Colon (tissue), 2 donors: ENCODE results near the gene FAM117B.
A peak's percentile ranks its signal among the peaks of the same experiment; 100 is the strongest.

Experiments
- FAIRE-seq: peaks from 2 replicates; lab custom pipeline; 2012; peaks lifted over from hg19 to GRCh38; lab: Jason Lieb, UNC
- donor health status: control.
- donor health status: control.

FAM117B gene

DNA sequence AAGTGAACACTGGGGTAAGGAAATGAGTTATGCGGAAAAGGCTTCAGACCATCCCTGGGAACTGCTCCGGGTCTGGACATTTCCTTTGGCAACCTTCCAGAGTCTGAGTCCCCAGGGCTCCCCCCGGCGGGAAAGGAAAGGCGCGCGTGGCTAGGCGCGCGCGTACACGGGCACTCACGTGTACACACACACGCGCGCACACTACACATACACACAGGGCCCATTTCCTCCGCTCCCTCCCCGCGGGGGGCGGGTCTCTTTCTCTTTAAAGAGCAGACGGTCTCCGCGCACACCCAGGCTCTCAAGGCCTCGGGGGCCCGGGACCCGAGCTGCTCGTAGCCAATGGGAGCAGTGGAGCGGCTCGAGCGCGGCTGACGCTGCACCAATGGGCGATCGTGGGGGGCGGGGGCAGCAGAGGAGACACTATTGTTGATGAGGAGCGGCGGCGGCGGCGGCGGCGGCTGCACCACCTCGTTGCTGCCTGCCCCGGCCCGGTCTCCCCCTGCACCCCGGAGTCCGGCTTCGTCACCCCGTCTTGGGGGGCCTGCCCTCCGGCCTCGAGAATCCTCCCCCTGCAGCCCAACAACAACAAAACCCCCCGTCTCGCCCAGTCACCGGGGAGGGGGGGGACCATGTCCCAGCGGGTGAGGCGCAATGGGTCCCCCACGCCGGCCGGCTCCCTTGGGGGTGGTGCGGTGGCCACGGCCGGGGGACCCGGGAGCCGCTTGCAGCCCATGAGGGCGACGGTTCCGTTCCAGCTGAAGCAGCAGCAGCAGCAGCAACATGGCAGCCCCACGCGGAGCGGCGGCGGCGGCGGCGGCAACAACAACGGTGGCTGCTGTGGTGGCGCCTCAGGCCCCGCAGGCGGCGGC, at the start of gene FAM117B:
Gene FAM117B, plus strand, starts transcription at position 414 of the 872 bp plus-strand sequence. Its CDS starts 219 bp downstream, at position 633.
- peak; percentile 53 for FAIRE-seq

DNA sequence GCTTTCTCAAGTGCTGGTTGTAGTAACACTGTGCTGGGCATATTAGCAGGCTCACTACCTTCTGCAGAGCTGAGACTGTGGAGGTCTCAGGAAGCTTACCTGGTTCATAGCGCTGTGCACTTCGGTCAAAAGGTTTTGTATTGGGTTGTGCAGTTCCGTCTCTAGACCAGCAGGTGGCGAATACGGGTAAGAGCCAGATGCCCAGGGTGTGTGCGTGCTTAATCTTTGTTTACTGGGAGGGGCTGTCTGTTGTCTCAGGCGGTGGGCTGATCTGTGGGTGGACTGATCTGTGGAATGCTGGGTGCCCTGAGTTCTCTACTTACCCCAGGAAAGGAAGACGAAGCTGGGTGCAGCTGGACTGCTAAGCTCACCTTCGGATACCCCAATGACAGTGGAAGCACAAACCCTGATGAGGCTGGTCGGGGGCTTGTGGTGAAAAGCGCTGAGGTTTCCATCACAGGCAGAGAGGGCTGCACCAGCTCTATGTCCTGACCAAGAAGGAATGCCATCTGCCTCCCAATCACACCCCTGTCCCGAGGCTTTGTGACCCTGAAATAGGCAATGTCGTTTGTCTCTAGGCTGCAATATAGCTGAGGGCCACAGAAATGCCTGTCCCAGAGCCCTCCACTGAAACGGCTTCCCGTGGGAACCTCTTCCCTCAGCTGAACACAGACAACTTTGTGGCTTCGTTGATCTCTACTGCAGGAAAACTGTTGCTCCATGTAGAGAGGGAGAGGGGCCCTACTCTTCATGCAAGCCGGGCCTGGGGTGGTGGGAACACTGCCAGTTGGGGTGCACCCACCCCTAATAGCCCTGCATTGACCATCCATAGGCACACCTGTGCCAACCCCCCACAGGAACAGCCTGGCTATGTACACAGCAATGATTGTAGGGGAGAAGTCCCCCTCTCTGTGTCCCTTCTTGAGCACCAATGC, 45.9 kb upstream of the FAM117B start:
- FAIRE-seq: no peak

DNA sequence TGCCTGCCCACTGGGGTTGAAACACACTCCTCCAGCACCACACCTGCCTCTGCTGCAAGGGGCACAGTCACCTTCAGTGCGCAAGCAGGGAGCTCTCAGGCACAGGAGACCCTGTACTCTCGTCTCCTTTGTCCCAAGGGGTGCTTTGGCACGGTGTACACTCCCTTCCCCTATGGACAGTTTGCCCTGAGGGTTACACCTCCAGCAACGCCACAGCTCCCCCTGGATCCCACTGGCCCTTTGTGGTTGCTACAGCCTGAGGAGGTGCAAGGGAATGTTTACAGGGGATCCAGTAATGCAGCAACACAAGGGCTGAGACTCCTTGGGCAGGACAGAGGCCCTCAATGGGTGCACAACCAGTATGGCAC, 45.2 kb upstream of the FAM117B start:
- no peak for FAIRE-seq

DNA sequence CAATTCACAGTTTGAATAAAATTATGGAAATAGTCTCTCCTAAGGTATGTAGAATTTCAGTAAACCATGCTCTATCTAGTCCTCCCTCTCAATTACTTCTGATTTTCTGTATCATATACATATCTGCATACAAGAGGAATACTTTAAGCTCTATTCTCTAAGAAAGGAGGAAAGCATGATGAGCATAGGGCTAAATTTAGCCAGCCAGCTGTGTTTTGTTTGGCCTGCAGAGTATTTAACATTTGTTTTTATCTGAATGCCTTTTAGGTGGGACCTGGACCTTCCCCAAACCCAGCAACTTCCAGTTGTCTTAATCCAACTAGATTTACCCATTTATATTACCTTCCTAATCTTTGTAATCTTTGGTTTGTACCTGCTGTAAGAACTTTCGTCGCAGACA, 42.2 kb upstream of the FAM117B start:
- FAIRE-seq: no peak

DNA sequence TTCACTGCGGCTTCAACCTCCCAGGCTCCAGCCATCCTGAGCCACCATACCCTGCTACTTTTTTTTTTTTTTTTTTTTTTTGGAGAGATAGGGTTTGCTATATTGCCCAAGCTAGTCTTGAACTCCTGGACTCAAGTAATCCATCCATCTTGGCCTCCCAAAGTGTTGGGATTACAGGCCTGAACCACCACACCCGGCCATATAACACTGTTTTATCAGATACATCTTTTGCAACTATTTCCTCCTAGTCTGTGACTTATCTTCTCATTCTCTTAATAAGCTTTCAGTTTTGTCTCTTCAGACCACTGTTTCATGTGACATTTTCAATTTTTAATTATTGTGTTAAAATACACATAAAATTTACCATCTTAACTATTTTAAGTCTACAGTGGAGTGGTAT, 35.7 kb upstream of the FAM117B start:
- no peak for FAIRE-seq

DNA sequence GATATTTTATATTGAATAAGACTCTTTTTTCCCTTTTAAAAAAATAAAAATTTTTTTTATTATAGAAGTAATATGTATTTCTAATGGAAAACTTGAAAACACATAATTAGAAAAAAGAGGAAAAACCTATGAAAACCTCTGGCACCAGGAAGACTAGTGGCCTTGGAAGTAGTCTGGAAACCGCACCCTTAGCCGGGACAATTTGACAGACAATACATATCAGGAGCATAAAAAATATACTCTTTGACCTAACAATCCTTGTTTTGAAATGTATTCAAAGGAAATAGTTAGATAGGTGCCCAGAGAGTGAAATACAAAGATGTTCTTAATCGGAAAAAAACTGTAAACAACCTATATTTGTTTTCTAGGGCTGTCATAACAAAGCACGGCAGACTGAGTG, 34.9 kb upstream of the FAM117B start:
- no peak for FAIRE-seq

DNA sequence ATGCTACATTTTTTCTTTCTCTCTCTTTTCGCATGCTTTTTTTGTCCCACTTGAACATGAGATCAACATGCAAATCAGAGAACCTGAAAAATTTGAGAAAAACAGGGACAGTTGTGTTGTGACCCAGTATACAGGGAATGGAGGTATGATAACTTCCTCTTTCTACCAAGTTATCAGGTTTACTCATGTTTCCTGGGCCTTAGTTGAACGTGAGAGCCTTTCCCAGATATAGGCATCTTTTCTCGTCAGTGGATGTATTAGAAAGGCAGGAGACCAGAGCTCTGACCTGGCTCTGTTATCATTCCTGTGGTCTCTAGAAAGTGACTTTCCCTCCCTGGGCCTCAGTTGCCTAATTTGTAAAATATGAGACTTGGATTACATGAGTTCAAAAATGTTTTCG, 30.1 kb upstream of the FAM117B start:
- no peak for FAIRE-seq

DNA sequence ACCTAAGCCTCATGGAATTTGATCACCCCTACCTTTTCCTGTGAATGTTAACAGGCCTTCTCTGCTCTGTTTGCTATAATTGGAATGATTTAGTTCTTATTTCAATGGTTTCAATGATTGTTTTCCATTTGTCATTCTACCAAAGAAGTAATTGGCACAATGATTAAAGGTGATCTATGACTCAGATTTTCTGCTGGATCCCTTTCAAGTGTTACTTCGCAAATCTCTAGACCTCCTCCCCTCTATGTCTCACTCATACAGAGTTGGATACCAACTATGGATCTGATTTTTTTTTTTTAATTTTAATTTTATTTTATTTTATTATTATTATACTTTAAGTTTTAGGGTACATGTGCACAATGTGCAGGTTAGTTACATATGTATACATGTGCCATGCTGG, 29.6 kb upstream of the FAM117B start:
- no peak for FAIRE-seq

DNA sequence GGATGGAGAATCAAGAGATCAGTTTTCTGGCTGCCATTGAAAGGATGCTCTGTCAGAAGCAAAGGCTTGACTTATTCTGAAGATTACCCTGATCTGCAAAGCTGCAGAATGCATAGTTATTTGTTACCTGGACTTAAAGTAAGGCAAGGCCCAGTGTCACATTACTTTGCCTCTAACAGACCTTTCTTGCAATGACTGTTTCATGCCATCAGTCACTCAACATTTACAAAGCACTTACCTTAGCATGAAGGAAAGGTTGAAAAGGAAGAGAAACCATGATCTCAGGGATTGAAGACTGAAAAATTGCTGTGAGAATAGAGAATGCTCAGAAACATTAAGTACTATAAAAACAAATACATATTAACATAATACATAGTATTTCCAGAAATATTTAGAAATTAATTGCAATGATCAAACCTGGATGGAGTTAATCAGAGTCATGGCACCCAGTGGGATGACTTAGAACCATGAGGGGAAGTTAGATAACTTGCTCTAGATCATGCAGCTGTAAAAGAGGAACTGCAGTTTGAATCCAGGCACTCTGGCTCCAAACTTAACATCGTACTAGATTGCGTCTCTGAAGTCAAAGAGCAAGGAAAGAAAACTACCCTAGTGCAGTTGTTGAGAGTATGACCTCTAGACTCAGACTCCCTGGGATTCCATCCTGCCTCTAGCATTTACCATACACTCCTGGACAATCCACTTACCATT, 26.5 kb upstream of the FAM117B start:
- FAIRE-seq: no peak

DNA sequence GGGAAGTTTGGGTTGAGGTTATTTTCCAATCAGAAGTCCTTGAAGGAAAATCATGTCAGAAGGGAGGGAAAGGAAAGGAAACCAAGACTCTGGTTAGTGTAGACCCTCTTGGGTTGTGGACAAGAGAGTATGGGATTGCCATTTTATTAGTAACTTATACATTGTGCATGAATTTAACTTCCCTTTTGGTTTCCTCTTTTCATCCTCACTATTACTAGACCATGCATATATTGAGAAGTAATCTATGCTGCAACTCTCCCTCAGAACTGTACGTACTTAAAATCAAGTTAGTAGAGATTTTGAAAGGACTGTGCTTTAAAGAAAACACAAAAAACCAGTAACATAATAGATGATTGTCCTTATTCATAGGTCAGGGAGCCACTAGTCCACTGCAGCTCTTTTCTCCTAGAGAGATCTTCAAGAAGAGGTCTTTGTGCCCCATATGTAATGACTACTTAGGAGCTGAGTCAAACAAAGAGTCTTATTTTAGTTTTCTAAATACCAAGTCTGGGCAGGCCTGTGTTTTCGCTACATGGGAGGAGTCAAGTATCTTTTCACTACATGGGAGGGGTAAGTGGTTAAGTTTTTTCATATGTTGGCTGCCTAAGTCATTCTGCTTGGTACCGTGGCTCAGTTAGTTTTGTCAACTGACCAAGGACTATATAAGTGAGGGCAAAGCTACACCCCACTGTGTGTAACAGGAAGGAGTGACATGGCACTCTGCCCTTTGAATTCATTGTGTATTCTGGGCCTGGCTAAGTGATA, 25.2 kb upstream of the FAM117B start:
- FAIRE-seq: no peak

DNA sequence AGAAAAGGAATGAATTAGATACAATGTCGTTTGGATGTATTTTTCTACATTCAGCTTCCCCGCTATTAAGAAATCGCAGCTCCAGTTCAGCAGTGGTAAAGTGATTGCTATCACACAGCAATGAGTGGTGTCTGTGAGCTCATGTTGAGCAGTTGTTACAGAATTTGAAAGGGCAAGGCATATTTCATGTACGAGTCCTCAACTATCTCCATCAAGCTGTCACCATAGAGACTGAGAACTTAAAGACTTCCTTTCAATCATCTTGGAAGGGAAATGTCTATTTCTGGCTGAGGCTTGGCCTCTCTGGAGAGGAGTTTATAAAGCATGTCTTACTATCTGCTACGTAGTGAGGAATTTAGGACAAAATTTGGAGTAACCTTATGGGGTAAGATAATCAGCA, 24.4 kb upstream of the FAM117B start:
- FAIRE-seq: no peak

DNA sequence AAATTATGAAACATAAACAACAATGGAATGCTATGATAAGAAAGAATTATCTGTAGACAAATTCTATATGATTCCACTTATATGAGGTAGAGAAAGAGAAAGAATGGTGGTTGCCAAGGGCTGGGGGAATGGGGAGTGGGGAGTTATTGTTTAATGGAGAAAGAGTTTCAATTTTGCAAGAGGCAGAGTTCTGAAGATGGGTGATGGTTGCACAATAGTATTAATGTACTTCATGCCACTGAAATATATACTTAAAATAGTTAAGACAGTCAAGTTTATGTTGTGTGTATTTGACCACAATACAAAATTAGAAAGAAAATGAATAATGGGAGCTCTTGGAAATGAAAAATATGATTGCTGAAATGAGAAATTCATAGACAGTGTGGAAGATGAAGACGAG, 22.6 kb upstream of the FAM117B start:
- no peak for FAIRE-seq

DNA sequence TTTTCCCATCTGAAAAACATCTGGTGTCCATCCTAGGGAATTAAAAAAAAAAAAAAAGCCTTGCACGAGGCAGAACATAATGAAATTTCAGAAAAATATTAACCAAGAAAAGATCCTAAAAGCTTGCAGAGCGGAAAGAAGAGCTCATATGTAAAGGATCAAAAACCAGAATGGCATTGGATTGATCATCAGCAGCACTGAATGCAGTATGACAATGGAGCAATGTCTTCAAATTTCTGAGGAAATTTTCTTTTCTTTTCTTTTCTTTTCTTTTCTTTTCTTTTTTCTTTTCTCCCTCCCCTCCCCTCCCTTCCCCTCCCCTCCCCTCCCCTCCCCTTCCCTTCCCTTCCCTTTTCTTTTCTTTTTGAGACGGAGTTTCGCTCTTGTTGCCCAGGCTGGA, 21.3 kb upstream of the FAM117B start:
- no peak for FAIRE-seq

DNA sequence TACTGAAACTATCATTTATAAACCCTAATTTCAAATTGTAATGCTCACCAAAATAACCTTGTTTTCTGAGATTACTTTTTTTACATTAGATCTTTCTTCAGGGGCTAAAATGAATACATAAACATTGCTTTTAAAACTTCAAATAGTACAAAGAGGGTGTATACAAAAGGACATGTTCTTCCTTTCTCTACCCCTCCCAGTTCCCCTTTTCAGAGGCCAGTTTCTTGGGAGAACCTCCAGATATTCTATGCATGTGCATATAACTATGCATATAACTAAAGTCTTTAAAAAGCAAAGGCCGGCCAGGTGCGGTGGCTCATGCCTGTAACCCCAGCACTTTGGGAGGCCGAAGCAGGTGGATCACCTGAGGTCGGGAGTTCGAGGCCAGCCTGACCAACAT, 10.6 kb upstream of the FAM117B start:
- no peak for FAIRE-seq

DNA sequence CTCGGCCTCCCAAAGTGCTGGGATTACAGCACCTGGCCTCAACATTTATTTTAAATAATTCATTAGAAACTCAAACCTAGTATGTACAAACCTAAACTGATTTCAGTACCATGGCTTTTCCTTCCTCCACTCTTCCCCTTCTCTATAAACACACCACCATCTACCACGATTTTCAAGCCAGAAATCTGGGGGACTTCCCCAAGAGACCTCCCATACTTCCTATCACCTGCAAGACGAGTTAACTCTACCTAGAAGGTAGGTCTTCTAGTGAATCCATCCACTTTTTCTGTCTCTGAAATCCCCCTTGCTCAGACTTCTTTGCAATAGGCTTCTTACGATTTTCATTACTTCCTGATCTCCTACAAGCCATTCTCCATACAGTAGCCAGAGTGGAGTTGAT, 7.7 kb upstream of the FAM117B start:
- no peak for FAIRE-seq

DNA sequence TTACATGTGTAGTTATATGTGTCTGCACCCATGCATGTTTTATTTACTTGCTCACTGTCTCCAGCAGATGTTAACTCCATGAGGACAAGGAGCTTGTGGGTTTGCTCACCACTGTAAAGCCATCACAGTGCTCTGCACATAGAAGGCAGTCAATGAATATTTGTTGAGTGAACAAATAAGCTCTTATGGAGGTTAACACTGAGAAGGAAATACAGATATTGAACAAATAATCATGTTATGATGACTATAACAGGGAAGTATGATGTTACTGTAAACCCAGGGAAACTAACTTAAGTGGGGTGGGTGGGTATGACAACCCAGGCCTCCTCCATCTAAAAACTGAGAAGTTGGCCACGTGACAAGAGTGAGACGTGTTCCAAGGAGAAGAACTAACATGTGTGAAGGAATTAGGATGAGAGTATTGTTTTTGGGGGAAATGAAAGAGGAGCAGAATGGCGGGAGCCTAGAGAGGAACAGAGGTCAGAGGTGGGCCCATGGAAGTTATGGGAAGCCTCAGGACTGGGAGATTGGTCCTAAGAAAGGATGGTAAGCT, 6.0 kb upstream of the FAM117B start:
- no peak for FAIRE-seq

DNA sequence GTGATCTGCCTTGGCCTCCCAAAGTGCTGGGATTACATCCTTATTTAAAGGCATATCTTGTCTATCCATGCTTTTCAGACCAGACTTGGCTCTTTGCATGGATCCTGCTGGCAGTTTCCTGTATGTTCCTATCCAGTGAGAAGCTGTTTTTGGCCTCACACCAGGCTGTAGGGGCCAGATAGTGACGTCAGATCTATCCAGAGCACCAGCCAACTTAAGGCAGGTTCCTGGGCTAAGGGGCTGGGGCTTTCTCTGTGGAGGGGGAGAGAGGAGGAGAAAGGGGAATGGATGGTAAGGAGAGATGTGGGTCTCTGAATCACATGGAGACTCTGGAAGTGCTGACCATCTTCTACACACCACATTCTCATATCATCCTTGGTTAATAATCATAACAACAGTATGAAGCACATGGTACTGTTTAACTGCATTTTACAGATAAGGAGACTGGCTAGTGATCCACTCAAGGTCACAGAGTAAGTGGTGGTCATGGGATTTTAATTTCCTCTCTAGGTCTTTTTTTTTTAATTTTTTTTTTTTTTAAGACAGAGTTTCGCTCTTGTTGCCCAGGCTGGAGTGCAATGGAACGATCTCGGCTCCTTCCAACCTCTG, 2.0 kb upstream of the FAM117B start:
- no peak for FAIRE-seq

DNA sequence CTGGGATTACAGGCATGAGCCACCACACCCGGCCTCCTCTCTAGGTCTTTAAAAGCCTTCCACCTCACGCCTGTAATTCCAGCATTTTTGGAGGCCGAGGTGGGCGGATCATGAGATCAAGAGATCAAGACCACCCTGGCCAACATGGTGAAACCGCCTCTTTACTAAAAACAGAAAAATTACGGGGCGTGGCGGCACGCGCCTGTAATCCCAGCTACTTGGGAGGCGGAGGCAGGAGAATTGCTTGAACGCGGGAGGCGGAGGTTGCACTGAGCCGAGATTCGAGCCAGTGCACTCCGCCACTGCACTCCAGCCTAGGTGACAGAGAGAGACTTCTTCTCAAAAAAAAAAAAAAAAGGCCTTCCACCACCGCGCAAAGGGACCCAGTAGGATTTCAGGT, 1.3 kb upstream of the FAM117B start:
- no peak for FAIRE-seq

DNA sequence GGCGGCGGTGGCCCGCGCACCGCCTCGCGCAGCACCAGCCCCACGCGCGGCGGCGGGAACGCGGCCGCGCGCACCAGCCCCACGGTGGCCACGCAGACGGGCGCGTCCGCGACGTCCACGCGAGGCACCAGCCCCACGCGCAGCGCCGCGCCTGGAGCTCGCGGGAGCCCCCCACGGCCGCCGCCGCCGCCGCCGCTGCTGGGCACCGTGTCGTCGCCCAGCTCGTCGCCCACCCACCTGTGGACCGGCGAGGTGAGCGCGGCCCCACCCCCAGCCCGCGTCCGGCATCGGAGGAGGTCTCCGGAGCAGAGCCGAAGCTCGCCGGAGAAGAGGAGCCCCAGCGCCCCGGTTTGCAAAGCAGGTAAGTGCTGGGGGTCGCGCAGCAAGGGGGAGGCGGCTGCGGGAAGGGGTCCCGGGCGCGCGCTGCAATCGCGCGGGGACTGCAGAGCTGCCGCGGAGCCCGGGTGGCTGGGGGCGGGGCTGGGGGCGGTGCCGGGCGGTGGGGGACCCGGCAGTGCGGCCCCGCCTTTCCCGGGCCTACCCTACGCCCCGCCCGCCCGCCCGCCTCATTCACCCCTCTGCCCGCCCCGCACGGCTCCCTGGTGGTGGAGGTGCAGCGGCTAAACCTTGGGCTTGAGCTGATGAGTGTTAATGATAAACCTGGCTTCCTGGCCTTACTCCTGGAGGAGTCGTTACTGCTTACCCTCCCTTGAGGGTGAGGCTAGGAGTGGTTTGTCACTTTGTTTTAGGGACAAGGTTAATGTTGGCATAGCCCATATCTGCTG, 851 bp downstream of the FAM117B start:
- FAIRE-seq: no peak

DNA sequence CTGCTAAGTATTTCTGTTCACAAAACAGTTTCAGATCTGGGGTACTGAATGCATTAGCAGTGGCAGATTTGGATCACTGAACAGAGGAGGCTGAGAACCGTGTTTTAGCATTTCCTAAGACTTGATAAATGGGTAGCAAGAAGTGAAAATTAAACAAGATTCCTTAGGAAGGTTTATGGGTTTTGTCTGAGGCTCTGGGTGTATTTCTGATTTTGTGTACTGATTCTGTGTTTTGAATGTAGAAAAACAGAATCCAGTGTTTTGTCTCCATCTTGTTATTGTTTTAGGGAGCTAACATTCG, 1.4 kb downstream of the FAM117B start:
- FAIRE-seq: peak; percentile 49
